Adrenal gland (tissue), 5 donors: ENCODE measurements around the gene TNRC6C.
"Not testable (repeated sequence)": the region's sequence is repeated elsewhere in the genome, so short reads cannot be mapped to it uniquely, and the experiment has no call there.

Source experiments
- POLR2A ChIP-seq, 2 donors: fragments of 450-650 bp; IDR thresholded peaks; one replicate each; pipeline ENCODE4 v1.6.1; 2017; ENCODE audit warnings: antibody characterized with exemption in 2 of 2, mild to moderate bottlenecking in 2 of 2, moderate library complexity in 1 of 2
- TF ChIP-seq, protein P1 (sequence below), 6 experiments: fragments of 450-650 bp in 4 of 6; fragments of 200-600 bp in 2 of 6; sonication (generic) in 1 of 6; IDR thresholded peaks; 1 replicate in 5 of 6; 2 replicates in 1 of 6; pipeline versions ENCODE4 v1.5.1 to v1.8.0; 2016 to 2021; ENCODE audit warnings: antibody characterized with exemption in 6 of 6, mild to moderate bottlenecking in 2 of 6, moderate library complexity in 1 of 6
- donor health status: DM: no; HTN: no; CAD: no.

DNA sequence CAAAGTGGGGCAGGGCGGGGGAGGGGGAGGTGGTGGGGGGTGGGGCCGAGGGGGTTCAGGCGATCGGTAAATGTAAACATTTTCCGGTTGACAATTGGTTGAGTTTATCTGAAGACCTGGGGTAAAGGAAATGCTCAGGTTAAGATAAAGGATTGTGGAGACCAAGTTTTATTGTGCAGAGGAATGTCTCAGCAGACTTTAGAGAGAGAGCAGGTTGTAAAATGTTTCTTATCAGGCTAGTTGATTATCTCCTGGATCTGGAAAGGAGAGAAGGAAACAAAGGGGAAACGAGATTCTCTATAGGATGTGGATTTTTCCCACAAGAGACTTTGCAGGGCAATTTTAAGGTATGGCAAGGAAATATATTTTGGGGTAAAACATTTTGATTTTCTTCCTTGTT, 22.8 kb upstream of the TNRC6C start:
- TF ChIP-seq, protein P1, sequence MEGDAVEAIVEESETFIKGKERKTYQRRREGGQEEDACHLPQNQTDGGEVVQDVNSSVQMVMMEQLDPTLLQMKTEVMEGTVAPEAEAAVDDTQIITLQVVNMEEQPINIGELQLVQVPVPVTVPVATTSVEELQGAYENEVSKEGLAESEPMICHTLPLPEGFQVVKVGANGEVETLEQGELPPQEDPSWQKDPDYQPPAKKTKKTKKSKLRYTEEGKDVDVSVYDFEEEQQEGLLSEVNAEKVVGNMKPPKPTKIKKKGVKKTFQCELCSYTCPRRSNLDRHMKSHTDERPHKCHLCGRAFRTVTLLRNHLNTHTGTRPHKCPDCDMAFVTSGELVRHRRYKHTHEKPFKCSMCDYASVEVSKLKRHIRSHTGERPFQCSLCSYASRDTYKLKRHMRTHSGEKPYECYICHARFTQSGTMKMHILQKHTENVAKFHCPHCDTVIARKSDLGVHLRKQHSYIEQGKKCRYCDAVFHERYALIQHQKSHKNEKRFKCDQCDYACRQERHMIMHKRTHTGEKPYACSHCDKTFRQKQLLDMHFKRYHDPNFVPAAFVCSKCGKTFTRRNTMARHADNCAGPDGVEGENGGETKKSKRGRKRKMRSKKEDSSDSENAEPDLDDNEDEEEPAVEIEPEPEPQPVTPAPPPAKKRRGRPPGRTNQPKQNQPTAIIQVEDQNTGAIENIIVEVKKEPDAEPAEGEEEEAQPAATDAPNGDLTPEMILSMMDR (IDR thresholded peaks at IDR 0.05) = not testable (repeated sequence)
- TF ChIP-seq POLR2A (IDR thresholded peaks at IDR 0.05) = not testable (repeated sequence)
